Adrenal gland (tissue), 12 donors: Measurements from ENCODE around the gene NXNL1. TPM values are rescaled to one million over a fixed set of nuclear protein-coding genes. Genes with fewer than 3 reads are reported as not detected.

ENCODE experiments used
- DNase-seq, 7 donors: peaks; one replicate each; pipeline ENCODE4 v3.0.0-alpha.2; 2019 to 2020
- H3K27ac ChIP-seq, 5 donors: fragments of 200-600 bp; sonication (generic) in 4 of 5; 1 replicate in 3 of 5; 2 replicates in 2 of 5; pipeline versions ENCODE4 v1.5.1 to v1.8.0; 2016 to 2020; ENCODE audit warnings: mild to moderate bottlenecking in 1 of 5
- H3K27me3 ChIP-seq: fragments of 200-600 bp; 2 replicates; pipeline ENCODE4 v1.8.0; 2021
- H3K36me3 ChIP-seq, 2 donors: fragments of 200-600 bp; replicated peaks in 1 of 2; 1 replicate in 1 of 2; 2 replicates in 1 of 2; pipeline versions ENCODE4 v1.5.1 to v1.8.0; 2018 to 2022
- H3K4me1 ChIP-seq, 2 donors: fragments of 200-600 bp; replicated peaks in 1 of 2; 1 replicate in 1 of 2; 2 replicates in 1 of 2; pipeline versions ENCODE4 v1.5.1 to v1.8.0; 2018 to 2021
- H3K4me3 ChIP-seq, 4 donors: fragments of 200-600 bp; sonication (generic) in 3 of 4; one replicate each; pipeline ENCODE4 v1.5.1; 2016 to 2018
- H3K9me3 ChIP-seq, 3 donors: fragments of 200-600 bp; sonication (generic) in 1 of 3; replicated peaks in 1 of 3; 1 replicate in 2 of 3; 2 replicates in 1 of 3; pipeline versions ENCODE4 v1.5.1 to v1.8.0; 2016 to 2021
- CTCF ChIP-seq, 6 experiments: fragments of 450-650 bp in 4 of 6; fragments of 200-600 bp in 2 of 6; sonication (generic) in 1 of 6; IDR thresholded peaks; 1 replicate in 5 of 6; 2 replicates in 1 of 6; pipeline versions ENCODE4 v1.5.1 to v1.8.0; 2016 to 2021; ENCODE audit warnings: antibody characterized with exemption in 6 of 6, mild to moderate bottlenecking in 2 of 6, moderate library complexity in 1 of 6
- POLR2A ChIP-seq, 2 donors: fragments of 450-650 bp; IDR thresholded peaks; one replicate each; pipeline ENCODE4 v1.6.1; 2017; ENCODE audit warnings: antibody characterized with exemption in 2 of 2, mild to moderate bottlenecking in 2 of 2, moderate library complexity in 1 of 2
- WGBS, 4 donors: extraction: QIAGEN DNeasy Blood & Tissue Kit in 2 of 4; methylation state at CpG; one replicate each; pipeline versions ENCODE4 v1.1.5 to v1.1.7; 2013 to 2017; 5-methylcytosine and 5-hydroxymethylcytosine counted together
- intact Hi-C, 2 donors: fragments of 100-400 bp; cut with DNase I; formaldehyde crosslinking; loops; one replicate each; pipeline versions ENCODE4 v1.14.1 to v1.15.0; 2022 to 2023
- polyA plus RNA-seq, 3 donors: library from polyadenylated mRNA; stranded (reverse); fragments of 200-250 nt in 2 of 3; fragments of 350-450 nt in 1 of 3; fragmentation: Illumina TruSeq in 1 of 3; extraction: RNeasy Lipid Tissue Mini Kit (QIAGEN cat#74804) in 1 of 3; gene quantifications; one replicate each; pipeline ENCODE4 v1.2.3, GENCODE V29; 2013 to 2014
- total RNA-seq, 9 donors: library from RNA; depleted of rRNA in 4 of 9; stranded (reverse); fragments of >200 nt in 4 of 9; fragments of 120-200 nt in 1 of 9; fragmentation: NEBNext Ultra II Directional in 1 of 9; extraction: Animal tissue kit (Norgen Biotek cat#: 25700) in 1 of 9; gene quantifications; one replicate each; pipeline versions ENCODE4 v1.1.0 to v1.2.4, GENCODE V29; 2013 to 2023
- donor health status: healthy with polysubstance abuse.
- donor health status: Bipolar disorder and iron deficiency.
- donor health status: DM: yes; HTN: yes; CAD: no.
- donor health status: DM: no; HTN: no; CAD: no.
- donor health status: DM: no; HTN: no; CAD: no.
- donor health status: DM: yes; HTN: yes; CAD: no.

The NXNL1 gene
- total and polyA plus RNA-seq, 12 donors = 0.41 to 4.8 (median 1.7) TPM; not detected in 5

DNA sequence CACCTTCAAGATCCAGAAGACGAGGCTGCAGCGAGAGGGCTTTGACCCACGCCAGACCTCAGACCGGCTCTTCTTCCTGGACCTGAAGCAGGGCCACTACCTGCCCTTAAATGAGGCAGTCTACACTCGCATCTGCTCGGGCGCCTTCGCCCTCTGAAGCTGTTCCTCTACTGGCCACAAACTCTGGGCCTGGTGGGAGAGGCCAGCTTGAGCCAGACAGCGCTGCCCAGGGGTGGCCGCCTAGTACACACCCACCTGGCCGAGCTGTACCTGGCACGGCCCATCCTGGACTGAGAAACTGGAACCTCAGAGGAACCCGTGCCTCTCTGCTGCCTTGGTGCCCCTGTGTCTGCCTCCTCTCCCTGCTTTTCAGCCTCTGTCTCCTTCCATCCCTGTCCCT is 43.7 kb upstream of the NXNL1 start:
- Histone ChIP-seq H3K27me3 (no peaks in the 10 kb centered on the region), H3K36me3 (peaks cover 0 to 14% of the 10 kb centered on the region in 2 donors), H3K4me1 (peaks cover 18 to 24% of the 10 kb centered on the region in 2 donors), H3K9me3 (no peaks in the 10 kb centered on the region), H3K27ac (no peak overlapping the region), H3K4me3 (no peak overlapping the region)
- TF ChIP-seq POLR2A (IDR thresholded peaks at IDR 0.05) = no peak
- no peak for TF ChIP-seq CTCF (IDR thresholded peaks at IDR 0.05)
- DNase-seq = no peak
- 88 to 95% (median 90%) methylated on average over 13 of the region's 13 CpGs for WGBS, 4 donors
- intact Hi-C loops = no loop called here

- no peak for TF ChIP-seq CTCF (IDR thresholded peaks at IDR 0.05)
- TF ChIP-seq POLR2A (IDR thresholded peaks at IDR 0.05) = no peak
- no peak overlapping the region for H3K27ac ChIP-seq
- H3K36me3 ChIP-seq = peaks cover 0 to 14% of the 10 kb centered on the region in 2 donors
- DNase-seq = no peak
- no peaks in the 10 kb centered on the region for H3K27me3 ChIP-seq
- WGBS, 4 donors = 93 to 99% (median 97%) methylated on average over 2 of the region's 2 CpGs
- H3K9me3 ChIP-seq = no peaks in the 10 kb centered on the region
- intact Hi-C loops = no loop called here
- H3K4me3 ChIP-seq = no peak overlapping the region
- H3K4me1 ChIP-seq = peaks cover 18 to 29% of the 10 kb centered on the region in 2 donors
Measured at GRCh38 chr19:17504030-17504429, 43.3 kb upstream of the NXNL1 start.

DNA sequence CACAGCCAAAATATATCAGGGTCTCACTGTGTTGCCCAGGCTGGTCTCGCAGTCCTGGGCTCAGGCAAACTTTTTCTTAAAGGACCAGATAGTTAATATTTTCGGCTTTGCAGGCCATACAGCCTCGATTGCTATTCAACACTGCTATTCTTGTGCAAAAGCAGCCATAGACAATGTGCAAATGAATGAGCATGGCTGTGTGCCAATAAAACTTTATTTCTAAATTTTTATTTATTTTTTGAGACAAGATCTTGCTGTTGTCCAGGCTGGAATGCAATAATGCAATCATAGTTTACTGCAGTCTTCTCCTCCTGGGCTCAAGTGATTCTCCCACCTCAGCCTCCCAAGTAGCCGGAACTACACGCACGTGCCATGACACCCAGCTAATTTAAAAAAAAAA is 42.5 kb upstream of the NXNL1 start:
- no peak for DNase-seq
- Histone ChIP-seq H3K27ac (no peak overlapping the region), H3K9me3 (no peaks in the 10 kb centered on the region), H3K27me3 (no peaks in the 10 kb centered on the region), H3K4me3 (no peak overlapping the region), H3K4me1 (peaks cover 19 to 30% of the 10 kb centered on the region in 2 donors), H3K36me3 (peaks cover 0 to 14% of the 10 kb centered on the region in 2 donors)
- intact Hi-C loops = no loop called here
- TF ChIP-seq CTCF (IDR thresholded peaks at IDR 0.05) = no peak
- TF ChIP-seq POLR2A (IDR thresholded peaks at IDR 0.05) = no peak
- 91 to 96% (median 94%) methylated on average over 6 of the region's 6 CpGs for WGBS, 4 donors

DNA sequence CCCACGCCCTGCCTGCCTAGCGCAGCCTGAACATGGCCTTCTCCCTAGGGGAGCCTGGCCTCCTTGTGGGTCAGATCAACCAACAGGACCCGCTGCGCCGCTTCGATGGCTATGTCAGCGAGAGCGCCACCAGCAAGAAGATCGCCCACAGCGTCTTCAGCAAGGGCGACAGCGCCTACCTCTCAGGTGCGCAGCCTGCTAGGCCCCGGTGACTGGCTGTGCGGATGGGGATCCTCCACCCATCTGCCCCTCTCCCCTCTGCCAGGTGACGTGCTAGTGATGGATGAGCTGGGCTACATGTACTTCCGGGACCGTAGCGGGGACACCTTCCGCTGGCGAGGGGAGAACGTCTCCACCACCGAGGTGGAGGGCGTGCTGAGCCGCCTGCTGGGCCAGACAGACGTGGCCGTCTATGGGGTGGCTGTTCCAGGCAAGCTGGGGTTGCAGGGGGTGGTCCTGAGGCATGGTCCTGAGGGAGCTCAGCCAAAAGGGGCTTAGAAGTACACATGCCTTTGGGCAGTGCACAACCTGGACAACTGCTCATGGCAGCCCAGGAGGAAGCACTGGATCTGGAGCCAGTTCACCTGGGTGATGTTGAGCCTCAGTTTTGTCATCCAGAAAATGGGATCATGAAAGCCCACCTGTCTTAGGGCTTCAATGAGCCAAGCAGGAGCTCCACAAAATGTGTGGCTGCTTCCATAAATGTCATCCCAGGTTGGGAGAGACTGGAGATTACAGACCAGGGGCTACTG is 39.9 kb upstream of the NXNL1 start:
- peaks cover 0 to 24% of the 10 kb centered on the region in 2 donors for H3K36me3 ChIP-seq
- DNase-seq = no peak
- H3K4me1 ChIP-seq = peaks cover 8 to 30% of the 10 kb centered on the region in 2 donors
- 84 to 100% (median 92%) methylated on average over 3 to 27 of the region's 27 CpGs for WGBS, 4 donors
- intact Hi-C loops = no loop called here
- H3K27me3 ChIP-seq = no peaks in the 10 kb centered on the region
- TF ChIP-seq CTCF (IDR thresholded peaks at IDR 0.05) (no peak), POLR2A (IDR thresholded peaks at IDR 0.05) (no peak)
- H3K4me3 ChIP-seq = no peak overlapping the region
- no peaks in the 10 kb centered on the region for H3K9me3 ChIP-seq
- H3K27ac ChIP-seq = peak overlapping the region in 4 of 5 donors; percentile 26 to 77 (median 62)
